HCT116 (cell line): Measurements from ENCODE around the gene IL1R1. TPM values are rescaled to one million over a fixed set of nuclear protein-coding genes. Genes with fewer than 3 reads are reported as not detected.

Experiments
- ATAC-seq: fragments of 200-7000 bp; cut with Tn5 transposase; 2 replicates; pipeline ENCODE4 v1.9.1; 2020; ENCODE audit warnings: mild to moderate bottlenecking, moderate library complexity
- BruUV-seq: library from RNA; stranded (reverse); fragments of 400-500 nt; replicated peaks from 2 replicates; lab custom pipeline; 2021; lab: Mats Ljungman, UMichigan
- CTCF ChIA-PET: fragments of 300-600 bp; sonication (Branson Sonifier 250); formaldehyde crosslinking; loops from one replicate; lab custom pipeline; 2021; ENCODE audit warnings: antibody characterized with exemption; lab: Charles Lee
- POLR2A ChIA-PET: fragments of 300-600, 350-600 bp; sonication (Branson Sonifier 250); formaldehyde crosslinking; loops from one replicate; lab custom pipeline; 2021; ENCODE audit warnings: antibody characterized with exemption; lab: Charles Lee
- RAD21 ChIA-PET, 2 experiments: fragments of 300-600 bp; sonication (Branson Sonifier 250); formaldehyde crosslinking; loops; one replicate each; lab custom pipeline; 2023; ENCODE audit warnings: low total read pairs in 2 of 2; ENCODE audit not compliant: uncharacterized antibody in 2 of 2, unreplicated experiment in 2 of 2, low non-redundant PET in 1 of 2; lab: Charles Lee
- DNase-seq: peaks from one replicate; pipeline ENCODE4 v3.0.0-alpha.2; 2010; ENCODE audit warnings: low read depth, low spot score
- H2AFZ ChIP-seq: fragments of 200-600 bp; shearing (Covaris generic), sonication (generic); 2 replicates; pipeline ENCODE4 v1.6.1; 2017; ENCODE audit warnings: low read depth, mixed run types, mixed read lengths, antibody characterized with exemption, low read length; ENCODE audit not compliant: poor library complexity, severe bottlenecking
- H3K27ac ChIP-seq: 2 replicates; pipeline ENCODE4 v1.5.1; 2012; ENCODE audit warnings: low read depth, low read length
- H3K27me3 ChIP-seq: fragments of 200-600 bp; sonication (generic); 2 replicates; pipeline ENCODE4 v1.6.1; 2016; ENCODE audit warnings: mixed run types, low read length, mixed read lengths; ENCODE audit not compliant: insufficient read depth
- H3K36me3 ChIP-seq, 2 experiments: fragments of 200-500 bp in 1 of 2; fragments of 200-600 bp in 1 of 2; sonication (Bioruptor generic) in 1 of 2; sonication (generic) in 1 of 2; 2 replicates each; pipeline versions ENCODE4 v1.5.1 to v1.6.1; 2014 to 2016; ENCODE audit warnings: low read length in 2 of 2, inconsistent platforms in 1 of 2, mixed read lengths in 1 of 2, mixed run types in 1 of 2; ENCODE audit not compliant: insufficient read depth in 2 of 2, control insufficient read depth in 1 of 2
- H3K4me1 ChIP-seq, 2 experiments: fragments of 200-600 bp in 1 of 2; sonication (generic) in 1 of 2; 2 replicates each; pipeline versions ENCODE4 v1.5.1 to v1.6.1; 2012 to 2017; ENCODE audit warnings: low read length in 2 of 2, inconsistent platforms in 1 of 2, mild to moderate bottlenecking in 1 of 2, mixed read lengths in 1 of 2, mixed run types in 1 of 2, moderate library complexity in 1 of 2; ENCODE audit not compliant: insufficient read depth in 2 of 2, control insufficient read depth in 1 of 2
- H3K4me2 ChIP-seq: fragments of 200-600 bp; sonication (generic); 2 replicates; pipeline ENCODE4 v1.6.1; 2017; ENCODE audit warnings: mixed run types, low read length, mixed read lengths
- H3K4me3 ChIP-seq, 2 experiments: fragments of 200-600 bp in 1 of 2; sonication (generic) in 1 of 2; replicated peaks in 1 of 2; 2 replicates each; pipeline ENCODE4 v1.5.1; 2011 to 2016; ENCODE audit warnings: low read length in 2 of 2, control low read depth in 1 of 2, low read depth in 1 of 2, mild to moderate bottlenecking in 1 of 2, mixed read lengths in 1 of 2, mixed run types in 1 of 2
- H3K79me2 ChIP-seq: fragments of 200-600 bp; sonication (generic); 2 replicates; pipeline ENCODE4 v1.6.1; 2017; ENCODE audit warnings: mild to moderate bottlenecking, mixed run types, low read length, moderate library complexity, mixed read lengths; ENCODE audit not compliant: insufficient read depth
- H3K9ac ChIP-seq: fragments of 200-600 bp; sonication (generic); 2 replicates; pipeline ENCODE4 v1.6.1; 2016; ENCODE audit warnings: low read length, mixed read lengths
- H3K9me2 ChIP-seq: fragments of 200-600 bp; sonication (generic), shearing (Covaris generic); 2 replicates; pipeline ENCODE4 v1.6.1; 2017; ENCODE audit warnings: mixed run types, mild to moderate bottlenecking, moderate library complexity; ENCODE audit not compliant: insufficient read depth
- H3K9me3 ChIP-seq, 2 experiments: fragments of 200-500 bp in 1 of 2; fragments of 200-600 bp in 1 of 2; sonication (Bioruptor generic) in 1 of 2; sonication (generic) in 1 of 2; 2 replicates each; pipeline ENCODE4 v1.6.1; 2014 to 2017; ENCODE audit warnings: low read length in 2 of 2, mixed read lengths in 2 of 2, inconsistent platforms in 1 of 2, low read depth in 1 of 2, mild to moderate bottlenecking in 1 of 2, mixed run types in 1 of 2, moderate library complexity in 1 of 2; ENCODE audit not compliant: control insufficient read depth in 1 of 2, insufficient read depth in 1 of 2
- H4K20me1 ChIP-seq: fragments of 200-600 bp; sonication (generic), shearing (Covaris generic); 2 replicates; pipeline ENCODE4 v1.6.1; 2017; ENCODE audit warnings: mixed run types, mild to moderate bottlenecking, moderate library complexity; ENCODE audit not compliant: insufficient read depth
- ELF1 ChIP-seq: IDR thresholded peaks from 2 replicates; pipeline ENCODE4 v1.6.1; 2012; ENCODE audit warnings: low read depth, borderline replicate concordance
- EZH2phosphoT487 ChIP-seq: fragments of 200-600 bp; IDR thresholded peaks from 2 replicates; pipeline ENCODE4 v1.6.1; 2018; ENCODE audit warnings: antibody characterized with exemption, borderline replicate concordance
- FOSL1 ChIP-seq: IDR thresholded peaks from 2 replicates; pipeline ENCODE4 v1.6.1; 2012; ENCODE audit warnings: low read depth
- JUND ChIP-seq: IDR thresholded peaks from 2 replicates; pipeline ENCODE4 v1.6.1; 2012
- POLR2A ChIP-seq: IDR thresholded peaks from 2 replicates; pipeline ENCODE4 v1.7.0; 2011; ENCODE audit warnings: borderline replicate concordance; ENCODE audit not compliant: insufficient read depth, insufficient read length; ENCODE audit errors: extremely low read depth
- RAD21 ChIP-seq: IDR thresholded peaks from 2 replicates; pipeline ENCODE4 v1.6.1; 2012; ENCODE audit warnings: low read depth, mild to moderate bottlenecking
- SIN3A ChIP-seq: IDR thresholded peaks from 2 replicates; pipeline ENCODE4 v1.6.1; 2012; ENCODE audit warnings: low read depth
- SP1 ChIP-seq: IDR thresholded peaks from 2 replicates; pipeline ENCODE4 v1.6.1; 2012; ENCODE audit warnings: low read depth
- SRF ChIP-seq: IDR thresholded peaks from 2 replicates; pipeline ENCODE4 v1.6.1; 2012; ENCODE audit warnings: low read depth
- ZFX ChIP-seq: fragments of 450-650 bp; IDR thresholded peaks from 2 replicates; pipeline ENCODE4 v1.6.1; 2017
- ZNF274 ChIP-seq: fragments of 200-500 bp; sonication (Bioruptor generic); IDR thresholded peaks from 2 replicates; pipeline ENCODE4 v1.6.1; 2014; ENCODE audit warnings: mild to moderate bottlenecking, low read depth, low read length, inconsistent platforms
- intact Hi-C: fragments of 100-400 bp; cut with micrococcal nuclease; formaldehyde crosslinking; loops from 2 replicates; pipeline ENCODE4 v1.10.0; 2022
- total RNA-seq: library from RNA; stranded (reverse); gene quantifications from one replicate; pipeline ENCODE4 v1.2.1, GENCODE V29; 2021; ENCODE audit not compliant: unreplicated experiment
- TF ChIP-seq, protein P1 (sequence below): IDR thresholded peaks from 2 replicates; pipeline ENCODE4 v1.6.1; 2012
- TF ChIP-seq, protein P2 (sequence below): IDR thresholded peaks from 2 replicates; pipeline ENCODE4 v1.6.1; 2012; ENCODE audit warnings: low read depth
- TF ChIP-seq, protein P3 (sequence below), 3 experiments: fragments of 200-600 bp in 1 of 3; sonication (generic) in 1 of 3; IDR thresholded peaks in 2 of 3; conservative IDR thresholded peaks in 1 of 3; 2 replicates each; pipeline ENCODE4 v1.5.1; 2012 to 2017; ENCODE audit warnings: low read depth in 2 of 3, low read length in 2 of 3, antibody characterized with exemption in 1 of 3, borderline replicate concordance in 1 of 3, control low read depth in 1 of 3, mild to moderate bottlenecking in 1 of 3, mixed read lengths in 1 of 3, mixed run types in 1 of 3, moderate library complexity in 1 of 3; ENCODE audit not compliant: insufficient read depth in 1 of 3
- TF ChIP-seq, protein P4 (sequence below): IDR thresholded peaks from 2 replicates; pipeline ENCODE4 v1.6.1; 2012
- TF ChIP-seq, protein P5 (sequence below): IDR thresholded peaks from 2 replicates; pipeline ENCODE4 v1.6.1; 2011; ENCODE audit warnings: mild to moderate bottlenecking, low read length, moderate library complexity; ENCODE audit not compliant: insufficient replicate concordance; ENCODE audit errors: extremely low read depth

The IL1R1 gene
- total RNA-seq, 1 experiment from 2014 or later: 5.3 TPM

DNA sequence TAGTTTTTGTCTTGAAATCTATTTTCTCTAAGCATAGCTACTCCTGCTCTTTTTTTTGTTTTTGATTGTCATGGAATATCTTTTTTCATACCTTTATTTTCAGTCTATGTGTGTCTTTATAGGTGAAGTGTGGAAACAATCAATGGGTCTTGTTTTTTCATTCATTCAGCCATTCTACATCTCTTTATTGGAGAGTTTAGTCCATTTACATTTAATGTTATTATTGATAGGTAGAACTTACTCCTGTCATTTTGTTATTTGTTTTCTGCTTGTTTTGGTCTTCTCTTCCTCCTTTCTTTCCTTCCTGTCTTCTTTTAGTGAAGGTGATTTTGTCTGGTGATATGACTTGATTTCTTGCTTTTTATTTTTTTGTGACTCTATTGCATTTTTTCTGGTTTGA, 62.1 kb downstream of the IL1R1 start:
- no TSS peak for BruUV-seq
- Histone ChIP-seq H3K9me3 (no peaks in the 10 kb centered on the region), H3K27ac (no peak overlapping the region), H3K4me3 (no peak overlapping the region), H2AFZ (no peak overlapping the region), H3K36me3 (no peaks in the 10 kb centered on the region), H3K4me1 (no peaks in the 10 kb centered on the region), H3K79me2 (no peaks in the 10 kb centered on the region), H3K4me2 (no peak overlapping the region), H3K9ac (no peak overlapping the region), H3K9me2 (no peaks in the 10 kb centered on the region), H3K27me3 (no peaks in the 10 kb centered on the region), H4K20me1 (no peaks in the 10 kb centered on the region)
- POLR2A ChIA-PET: no interaction called here
- RAD21 ChIA-PET: no interaction called here
- TF ChIP-seq FOSL1 (no peak), SIN3A (no peak), RAD21 (no peak), ELF1 (no peak), SP1 (no peak), JUND (no peak), SRF (no peak), POLR2A (no peak), ZFX (no peak), EZH2phosphoT487 (no peak), ZNF274 (no peak)
- TF ChIP-seq, protein P1, sequence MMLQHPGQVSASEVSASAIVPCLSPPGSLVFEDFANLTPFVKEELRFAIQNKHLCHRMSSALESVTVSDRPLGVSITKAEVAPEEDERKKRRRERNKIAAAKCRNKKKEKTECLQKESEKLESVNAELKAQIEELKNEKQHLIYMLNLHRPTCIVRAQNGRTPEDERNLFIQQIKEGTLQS: no peak
- TF ChIP-seq, protein P2, sequence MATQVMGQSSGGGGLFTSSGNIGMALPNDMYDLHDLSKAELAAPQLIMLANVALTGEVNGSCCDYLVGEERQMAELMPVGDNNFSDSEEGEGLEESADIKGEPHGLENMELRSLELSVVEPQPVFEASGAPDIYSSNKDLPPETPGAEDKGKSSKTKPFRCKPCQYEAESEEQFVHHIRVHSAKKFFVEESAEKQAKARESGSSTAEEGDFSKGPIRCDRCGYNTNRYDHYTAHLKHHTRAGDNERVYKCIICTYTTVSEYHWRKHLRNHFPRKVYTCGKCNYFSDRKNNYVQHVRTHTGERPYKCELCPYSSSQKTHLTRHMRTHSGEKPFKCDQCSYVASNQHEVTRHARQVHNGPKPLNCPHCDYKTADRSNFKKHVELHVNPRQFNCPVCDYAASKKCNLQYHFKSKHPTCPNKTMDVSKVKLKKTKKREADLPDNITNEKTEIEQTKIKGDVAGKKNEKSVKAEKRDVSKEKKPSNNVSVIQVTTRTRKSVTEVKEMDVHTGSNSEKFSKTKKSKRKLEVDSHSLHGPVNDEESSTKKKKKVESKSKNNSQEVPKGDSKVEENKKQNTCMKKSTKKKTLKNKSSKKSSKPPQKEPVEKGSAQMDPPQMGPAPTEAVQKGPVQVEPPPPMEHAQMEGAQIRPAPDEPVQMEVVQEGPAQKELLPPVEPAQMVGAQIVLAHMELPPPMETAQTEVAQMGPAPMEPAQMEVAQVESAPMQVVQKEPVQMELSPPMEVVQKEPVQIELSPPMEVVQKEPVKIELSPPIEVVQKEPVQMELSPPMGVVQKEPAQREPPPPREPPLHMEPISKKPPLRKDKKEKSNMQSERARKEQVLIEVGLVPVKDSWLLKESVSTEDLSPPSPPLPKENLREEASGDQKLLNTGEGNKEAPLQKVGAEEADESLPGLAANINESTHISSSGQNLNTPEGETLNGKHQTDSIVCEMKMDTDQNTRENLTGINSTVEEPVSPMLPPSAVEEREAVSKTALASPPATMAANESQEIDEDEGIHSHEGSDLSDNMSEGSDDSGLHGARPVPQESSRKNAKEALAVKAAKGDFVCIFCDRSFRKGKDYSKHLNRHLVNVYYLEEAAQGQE: no peak
- TF ChIP-seq, protein P3, sequence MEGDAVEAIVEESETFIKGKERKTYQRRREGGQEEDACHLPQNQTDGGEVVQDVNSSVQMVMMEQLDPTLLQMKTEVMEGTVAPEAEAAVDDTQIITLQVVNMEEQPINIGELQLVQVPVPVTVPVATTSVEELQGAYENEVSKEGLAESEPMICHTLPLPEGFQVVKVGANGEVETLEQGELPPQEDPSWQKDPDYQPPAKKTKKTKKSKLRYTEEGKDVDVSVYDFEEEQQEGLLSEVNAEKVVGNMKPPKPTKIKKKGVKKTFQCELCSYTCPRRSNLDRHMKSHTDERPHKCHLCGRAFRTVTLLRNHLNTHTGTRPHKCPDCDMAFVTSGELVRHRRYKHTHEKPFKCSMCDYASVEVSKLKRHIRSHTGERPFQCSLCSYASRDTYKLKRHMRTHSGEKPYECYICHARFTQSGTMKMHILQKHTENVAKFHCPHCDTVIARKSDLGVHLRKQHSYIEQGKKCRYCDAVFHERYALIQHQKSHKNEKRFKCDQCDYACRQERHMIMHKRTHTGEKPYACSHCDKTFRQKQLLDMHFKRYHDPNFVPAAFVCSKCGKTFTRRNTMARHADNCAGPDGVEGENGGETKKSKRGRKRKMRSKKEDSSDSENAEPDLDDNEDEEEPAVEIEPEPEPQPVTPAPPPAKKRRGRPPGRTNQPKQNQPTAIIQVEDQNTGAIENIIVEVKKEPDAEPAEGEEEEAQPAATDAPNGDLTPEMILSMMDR (IDR thresholded peaks at IDR 0.05 in 2 of 3, conservative IDR thresholded peaks at IDR 0.05 in 1 of 3; ENCODE audit: borderline replicate concordance in 1 of 3, insufficient read depth in 1 of 3, low read depth in 2 of 3, low read length in 2 of 3): no peak
- TF ChIP-seq, protein P4, sequence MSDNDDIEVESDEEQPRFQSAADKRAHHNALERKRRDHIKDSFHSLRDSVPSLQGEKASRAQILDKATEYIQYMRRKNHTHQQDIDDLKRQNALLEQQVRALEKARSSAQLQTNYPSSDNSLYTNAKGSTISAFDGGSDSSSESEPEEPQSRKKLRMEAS: no peak
- TF ChIP-seq, protein P5, sequence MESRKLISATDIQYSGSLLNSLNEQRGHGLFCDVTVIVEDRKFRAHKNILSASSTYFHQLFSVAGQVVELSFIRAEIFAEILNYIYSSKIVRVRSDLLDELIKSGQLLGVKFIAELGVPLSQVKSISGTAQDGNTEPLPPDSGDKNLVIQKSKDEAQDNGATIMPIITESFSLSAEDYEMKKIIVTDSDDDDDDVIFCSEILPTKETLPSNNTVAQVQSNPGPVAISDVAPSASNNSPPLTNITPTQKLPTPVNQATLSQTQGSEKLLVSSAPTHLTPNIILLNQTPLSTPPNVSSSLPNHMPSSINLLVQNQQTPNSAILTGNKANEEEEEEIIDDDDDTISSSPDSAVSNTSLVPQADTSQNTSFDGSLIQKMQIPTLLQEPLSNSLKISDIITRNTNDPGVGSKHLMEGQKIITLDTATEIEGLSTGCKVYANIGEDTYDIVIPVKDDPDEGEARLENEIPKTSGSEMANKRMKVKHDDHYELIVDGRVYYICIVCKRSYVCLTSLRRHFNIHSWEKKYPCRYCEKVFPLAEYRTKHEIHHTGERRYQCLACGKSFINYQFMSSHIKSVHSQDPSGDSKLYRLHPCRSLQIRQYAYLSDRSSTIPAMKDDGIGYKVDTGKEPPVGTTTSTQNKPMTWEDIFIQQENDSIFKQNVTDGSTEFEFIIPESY: no peak
- intact Hi-C loops: no loop called here
- CTCF ChIA-PET: no interaction called here
- ATAC-seq (no peak), DNase-seq (no peak)
